H1 (cell line): ENCODE measurements around the gene TPM2. TPM values are rescaled to one million over a fixed set of nuclear protein-coding genes. Genes with fewer than 3 reads are reported as not detected.
A peak's percentile ranks its signal among the peaks of the same experiment; 100 is the strongest.

Experiments
- CTCF ChIA-PET: fragments of 300-600 bp; sonication (Branson Sonifier 250); formaldehyde crosslinking; loops from one replicate; lab custom pipeline; 2021; ENCODE audit not compliant: partially characterized antibody; lab: Charles Lee
- POLR2A ChIA-PET: fragments of 300-600 bp; sonication (Branson Sonifier 250); formaldehyde crosslinking; loops from one replicate; lab custom pipeline; 2021; ENCODE audit warnings: inconsistent platforms; ENCODE audit not compliant: partially characterized antibody; lab: Charles Lee
- DNase-seq, 2 experiments: peaks; one replicate each; pipeline versions ENCODE4 v3.0.0 to v3.0.0-alpha.2; 2010 to 2022; ENCODE audit warnings: low spot score in 2 of 2, low read depth in 1 of 2, mixed read lengths in 1 of 2
- FAIRE-seq: peaks from 2 replicates; lab custom pipeline; 2011; peaks lifted over from hg19 to GRCh38; lab: Jason Lieb, UNC
- H2AFZ ChIP-seq: 2 replicates; pipeline ENCODE4 v1.8.1; 2012; ENCODE audit warnings: low read length, inconsistent platforms
- H2AK5ac ChIP-seq: 2 replicates; pipeline ENCODE4 v1.6.1; 2013; ENCODE audit warnings: low read depth, low read length
- H2BK120ac ChIP-seq: replicated peaks from 2 replicates; pipeline ENCODE3; 2013; ENCODE audit warnings: low read depth, low read length, inconsistent platforms
- H2BK12ac ChIP-seq: 2 replicates; pipeline ENCODE4 v1.6.1; 2013; ENCODE audit warnings: low read depth, low read length
- H2BK15ac ChIP-seq: 2 replicates; pipeline ENCODE4 v1.6.1; 2013; ENCODE audit warnings: low read length
- H2BK20ac ChIP-seq: 2 replicates; pipeline ENCODE4 v1.6.1; 2013; ENCODE audit warnings: low read length
- H2BK5ac ChIP-seq: 2 replicates; pipeline ENCODE4 v1.6.1; 2013; ENCODE audit warnings: low read depth, low read length
- H3K14ac ChIP-seq: 2 replicates; pipeline ENCODE4 v1.6.1; 2013; ENCODE audit warnings: inconsistent platforms; ENCODE audit not compliant: insufficient read length
- H3K18ac ChIP-seq: 2 replicates; pipeline ENCODE4 v1.6.1; 2013; ENCODE audit warnings: low read length; ENCODE audit errors: extremely low read depth
- H3K23ac ChIP-seq: 2 replicates; pipeline ENCODE4 v1.6.1; 2013; ENCODE audit warnings: inconsistent platforms; ENCODE audit not compliant: insufficient read length
- H3K23me2 ChIP-seq: 2 replicates; pipeline ENCODE4 v1.6.1; 2013; ENCODE audit warnings: low read depth, low read length
- H3K27ac ChIP-seq: 2 replicates; pipeline ENCODE4 v1.6.1; 2011; ENCODE audit warnings: low read depth, low read length, inconsistent platforms
- H3K27me3 ChIP-seq, 4 experiments: replicated peaks in 1 of 4; 1 replicate in 1 of 4; 2 replicates in 3 of 4; pipeline versions ENCODE4 v1.6.1 to v1.8.1; 2011 to 2013; ENCODE audit warnings: low read length in 3 of 4, mild to moderate bottlenecking in 3 of 4, inconsistent platforms in 2 of 4, mixed read lengths in 2 of 4, moderate library complexity in 1 of 4; ENCODE audit not compliant: control insufficient read depth in 3 of 4, insufficient read depth in 3 of 4; ENCODE audit errors: extremely low read depth in 1 of 4
- H3K36me3 ChIP-seq, 4 experiments: 2 replicates each; pipeline versions ENCODE4 v1.6.1 to v1.8.1; 2011 to 2013; ENCODE audit warnings: mild to moderate bottlenecking in 4 of 4, low read length in 3 of 4, moderate library complexity in 2 of 4, control low read depth in 1 of 4, inconsistent platforms in 1 of 4; ENCODE audit not compliant: insufficient read depth in 4 of 4, control insufficient read depth in 2 of 4
- H3K4ac ChIP-seq: replicated peaks from 2 replicates; pipeline ENCODE3; 2013; ENCODE audit warnings: low read length, low read depth, mixed read lengths, inconsistent platforms; ENCODE audit not compliant: insufficient read length
- H3K4me1 ChIP-seq, 4 experiments: replicated peaks in 1 of 4; 1 replicate in 1 of 4; 2 replicates in 3 of 4; pipeline versions ENCODE4 v1.6.1 to v1.8.1; 2011 to 2013; ENCODE audit warnings: low read length in 3 of 4, inconsistent platforms in 2 of 4, mixed read lengths in 1 of 4; ENCODE audit not compliant: insufficient read depth in 4 of 4, control insufficient read depth in 3 of 4
- H3K4me2 ChIP-seq, 2 experiments: 2 replicates each; pipeline versions ENCODE4 v1.6.1 to v1.8.1; 2011 to 2013; ENCODE audit warnings: low read depth in 2 of 2, low read length in 2 of 2, control low read depth in 1 of 2, inconsistent platforms in 1 of 2, mild to moderate bottlenecking in 1 of 2; ENCODE audit not compliant: insufficient read depth in 1 of 2
- H3K4me3 ChIP-seq, 4 experiments: fragments of 200-600, 300-600 bp in 1 of 4; sonication (generic), shearing (Covaris generic), sonication (Bioruptor Twin) in 1 of 4; 2 replicates each; pipeline versions ENCODE4 v1.5.1 to v1.8.1; 2011 to 2016; ENCODE audit warnings: low read length in 4 of 4, low read depth in 3 of 4, control low read depth in 2 of 4, inconsistent platforms in 2 of 4, mild to moderate bottlenecking in 2 of 4, mixed read lengths in 1 of 4, moderate library complexity in 1 of 4; ENCODE audit not compliant: insufficient read depth in 2 of 4; ENCODE audit errors: extremely low read depth in 1 of 4
- H3K56ac ChIP-seq: replicated peaks from 2 replicates; pipeline ENCODE3; 2013; ENCODE audit warnings: low read depth, mild to moderate bottlenecking, mixed read lengths, low read length, inconsistent platforms; ENCODE audit not compliant: insufficient read length
- H3K79me1 ChIP-seq: 2 replicates; pipeline ENCODE4 v1.6.1; 2013; ENCODE audit warnings: low read depth, low read length, control low read depth
- H3K79me2 ChIP-seq, 2 experiments: 2 replicates each; pipeline versions ENCODE4 v1.6.1 to v1.8.1; 2012 to 2013; ENCODE audit warnings: low read length in 2 of 2, mild to moderate bottlenecking in 2 of 2, inconsistent platforms in 1 of 2; ENCODE audit not compliant: insufficient read depth in 2 of 2, control insufficient read depth in 1 of 2
- H3K9ac ChIP-seq, 4 experiments: replicated peaks in 1 of 4; 1 replicate in 1 of 4; 2 replicates in 3 of 4; pipeline versions ENCODE4 v1.6.1 to v1.8.1; 2011 to 2013; ENCODE audit warnings: low read depth in 3 of 4, low read length in 3 of 4, control low read depth in 2 of 4, mild to moderate bottlenecking in 2 of 4, moderate library complexity in 2 of 4, inconsistent platforms in 1 of 4; ENCODE audit errors: extremely low read depth in 1 of 4
- H3K9me3 ChIP-seq, 2 experiments: 2 replicates each; pipeline versions ENCODE4 v1.6.1 to v1.8.1; 2012 to 2013; ENCODE audit warnings: mild to moderate bottlenecking in 2 of 2, moderate library complexity in 2 of 2, control low read depth in 1 of 2, inconsistent platforms in 1 of 2, low read depth in 1 of 2, low read length in 1 of 2, mixed read lengths in 1 of 2; ENCODE audit not compliant: insufficient read depth in 2 of 2
- H4K20me1 ChIP-seq, 2 experiments: replicated peaks in 1 of 2; 2 replicates each; pipeline versions ENCODE3 to v1.8.1; 2011 to 2013; ENCODE audit warnings: inconsistent platforms in 2 of 2, low read length in 2 of 2, mild to moderate bottlenecking in 1 of 2; ENCODE audit not compliant: insufficient read depth in 2 of 2, control insufficient read depth in 1 of 2
- H4K5ac ChIP-seq: 2 replicates; pipeline ENCODE4 v1.6.1; 2013; ENCODE audit warnings: low read length, low read depth, mixed read lengths, inconsistent platforms; ENCODE audit not compliant: insufficient read length
- H4K8ac ChIP-seq: 2 replicates; pipeline ENCODE4 v1.8.0; 2013; ENCODE audit warnings: mild to moderate bottlenecking, moderate library complexity, low read length, inconsistent platforms; ENCODE audit not compliant: insufficient read depth; ENCODE audit errors: extremely low read depth
- H4K91ac ChIP-seq: replicated peaks from 2 replicates; pipeline ENCODE3; 2013; ENCODE audit warnings: low read length, mixed read lengths, inconsistent platforms; ENCODE audit not compliant: insufficient read length
- GABPA ChIP-seq: IDR thresholded peaks from 2 replicates; pipeline ENCODE4 v1.6.1; 2011; ENCODE audit warnings: mild to moderate bottlenecking, low read length, moderate library complexity, borderline replicate concordance; ENCODE audit not compliant: insufficient read depth
- RBBP5 ChIP-seq: IDR thresholded peaks from 2 replicates; pipeline ENCODE4 v1.7.1; 2012; ENCODE audit warnings: low read depth, mild to moderate bottlenecking, inconsistent platforms, low read length, moderate library complexity, borderline replicate concordance
- WGBS, 2 experiments: shearing (Covaris generic) in 1 of 2; methylation state at CpG; one replicate each; pipeline versions ENCODE4 v1.1.6 to v1.1.7; 2013 to 2015; ENCODE audit warnings: low lambda C conversion rate in 2 of 2, mixed read lengths in 2 of 2, inconsistent platforms in 1 of 2, low coverage in 1 of 2, missing lambda C conversion rate in 1 of 2; ENCODE audit not compliant: insufficient replicate concordance in 2 of 2, insufficient coverage in 1 of 2, insufficient read length in 1 of 2; ENCODE audit errors: extremely low coverage in 1 of 2, missing lambda C conversion rate in 1 of 2; 5-methylcytosine and 5-hydroxymethylcytosine counted together
- polyA plus RNA-seq, 7 experiments: library from polyadenylated mRNA; depleted of rRNA in 3 of 7; stranded (reverse) in 5 of 7; unstranded in 2 of 7; fragments of >200 nt in 5 of 7; fragments of 200-250 nt in 2 of 7; gene quantifications; 1 replicate in 5 of 7; 2 replicates in 1 of 7; 4 replicates in 1 of 7; pipeline versions ENCODE4 v1.2.1 to v1.2.3, GENCODE V29; 2011 to 2013; ENCODE audit warnings: missing spikeins in 2 of 7, mixed read lengths in 2 of 7
- total RNA-seq: library from RNA; stranded (reverse); fragmentation: NEBNext Ultra II Directional; extraction: Animal tissue kit (Norgen Biotek cat#: 25700); gene quantifications from 2 replicates; pipeline ENCODE4 v1.2.1, GENCODE V29; 2021

TPM2 gene
- total and polyA plus RNA-seq, 2 of the 8 experiments (the other 6 are each of a cell fraction or from before 2014, with no cell fraction given) = 62.5 to 181 TPM

DNA sequence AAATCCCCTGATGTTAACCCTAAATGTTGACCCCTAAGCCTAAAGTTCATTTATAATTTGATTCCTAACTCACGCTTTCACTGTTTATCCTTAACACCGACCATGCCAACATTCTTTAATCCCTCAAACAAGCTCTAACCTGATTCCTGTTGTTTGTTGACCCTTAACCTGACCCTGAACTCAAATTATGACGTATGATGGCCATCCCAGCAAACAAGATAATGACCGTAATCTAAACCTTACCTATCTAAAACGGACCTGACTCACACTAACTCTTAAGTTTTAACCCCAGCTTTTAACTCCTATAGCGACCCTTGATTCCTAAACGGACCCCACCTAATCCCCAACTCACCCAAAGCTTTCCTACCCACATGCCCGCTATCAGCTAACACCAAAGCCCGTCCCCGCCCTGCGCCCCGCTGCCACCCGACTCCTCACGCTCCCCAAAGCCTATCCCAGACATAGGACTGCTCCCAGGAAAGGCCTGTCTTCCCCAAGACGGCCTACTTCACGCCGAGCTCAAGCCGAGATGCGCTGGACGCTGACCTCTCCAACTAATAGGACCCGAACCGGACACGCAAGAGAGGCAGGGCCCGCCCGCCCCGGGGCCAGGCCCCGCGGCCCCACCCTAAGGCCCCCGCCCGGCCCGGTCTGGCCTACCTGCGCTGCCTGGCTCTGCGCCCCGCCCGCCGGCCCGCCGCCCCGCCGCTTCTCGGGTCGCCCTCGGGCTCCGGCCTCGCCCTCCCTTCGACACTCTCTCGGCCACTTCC lies 41.9 kb upstream of the TPM2 start:
- H3K36me3 ChIP-seq = peaks cover 0 to 16% (median 8%) of the 10 kb centered on the region in 4 experiments
- peak overlapping the region; percentile 71 for H3K56ac ChIP-seq
- H2BK12ac ChIP-seq = no peak overlapping the region
- peaks cover 15% of the 10 kb centered on the region; the same call in 1 of the 2 replicates for H3K23me2 ChIP-seq
- no peaks in the 10 kb centered on the region for H3K27me3 ChIP-seq
- peak overlapping the region; percentile 92 to 94 for H3K4me2 ChIP-seq
- peak overlapping the region; percentile 28; the same call in 1 of the 2 replicates for H3K18ac ChIP-seq
- no peak overlapping the region for H2AK5ac ChIP-seq
- TF ChIP-seq GABPA = no peak
- 0 out of 2 replicates have a peak, but pooled peaks have one; percentile 1 for TF ChIP-seq RBBP5
- H3K27ac ChIP-seq = peak overlapping the region; percentile 41
- H3K4ac ChIP-seq = peak overlapping the region; percentile 12
- ChIA-PET CTCF (interaction anchor here (0.9 to 16.0 kb wide), 19 partner anchors 10 to 292 kb away, joined by 3 to 198 read pairs (median 5); partner anchors contain the start of genes ARHGEF39, CCDC107, GBA2 and MSMP), POLR2A (interaction anchor here (1.0 to 11.1 kb wide), 19 partner anchors 10 to 104 kb away, joined by 3 to 158 read pairs (median 6); partner anchors contain the start of genes ARHGEF39, CCDC107, GBA2 and HINT2)
- no peak overlapping the region for H3K14ac ChIP-seq
- H3K79me2 ChIP-seq = peaks cover 2 to 53% of the 10 kb centered on the region in 2 experiments
- peaks cover 2 to 6% of the 10 kb centered on the region in 2 experiments for H4K20me1 ChIP-seq
- H2BK15ac ChIP-seq = no peak overlapping the region
- H3K79me1 ChIP-seq = peaks cover 16% of the 10 kb centered on the region
- WGBS, 2 experiments = 3% methylated on average over 23 of the region's 47 CpGs; no CpG with 5 or more reads in 1 of the 2 experiments
- H4K91ac ChIP-seq = no peak overlapping the region
- DNase-seq (no peak), FAIRE-seq (no peak)
- no peak overlapping the region for H2BK20ac ChIP-seq
- no peak overlapping the region for H2BK120ac ChIP-seq
- H3K9ac ChIP-seq = peak overlapping the region; percentile 55 to 85 (median 59)
- H3K9me3 ChIP-seq = no peaks in the 10 kb centered on the region
- 0 out of 2 replicates have a peak overlapping the region, but pooled peaks have one; percentile 67 for H2BK5ac ChIP-seq
- H4K8ac ChIP-seq = peak overlapping the region; percentile 82
- H2AFZ ChIP-seq = no peak overlapping the region
- H3K4me1 ChIP-seq = peaks cover 21 to 48% (median 32%) of the 10 kb centered on the region in 4 experiments
- no peak overlapping the region for H3K23ac ChIP-seq
- peak overlapping the region; percentile 19 for H4K5ac ChIP-seq
- H3K4me3 ChIP-seq = peak overlapping the region; percentile 79 to 96 (median 90)
